HG03175 (cell line): Measurements from ENCODE around the gene C4B.
A peak's percentile ranks its signal among the peaks of the same experiment; 100 is the strongest.
"Not testable (repeated sequence)": the region's sequence is repeated elsewhere in the genome, so short reads cannot be mapped to it uniquely, and the experiment has no call there.

Experiments used
- ATAC-seq: cut with Tn5 transposase; IDR thresholded peaks from one replicate; pipeline ENCODE4 v1.9.1; 2021; ENCODE audit warnings: mild to moderate bottlenecking, moderate library complexity; ENCODE audit not compliant: unreplicated experiment

The C4B gene

GRCh38 chr6:32014547-32014946 lies at the start of gene C4B:
Gene C4B, plus strand, starts transcription at chr6:32014795. Its CDS starts 51 bp downstream, at chr6:32014846.
- ATAC-seq, result not testable (repeated sequence)

- no peak for ATAC-seq
Observed at GRCh38 chr6:31965700-31966099, 48.9 kb upstream of the C4B start.

GRCh38 chr6:31966506-31966905 lies 48.1 kb upstream of the C4B start:
- no peak for ATAC-seq

- ATAC-seq, result no peak
Observed at GRCh38 chr6:31966997-31967925, 47.3 kb upstream of the C4B start.

DNA sequence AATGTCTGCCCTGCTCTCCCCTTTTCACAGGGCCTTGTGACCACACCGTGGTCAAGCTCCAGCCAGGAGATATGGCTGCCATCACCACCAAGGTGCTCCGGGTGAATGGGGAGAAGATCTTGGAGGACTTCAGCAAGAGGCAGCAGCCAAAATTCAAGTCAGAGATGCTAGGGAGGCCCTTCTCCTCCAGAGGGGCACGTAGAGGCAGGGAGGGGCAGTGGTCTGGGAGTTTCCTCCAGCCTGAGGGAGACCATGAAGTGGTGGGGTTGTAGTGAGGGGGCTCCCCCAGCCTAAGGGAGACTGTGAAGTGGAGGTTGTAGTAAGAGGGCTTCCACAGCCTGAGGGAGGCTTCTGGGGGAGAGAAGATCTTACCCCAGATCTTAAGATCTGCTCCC lies 46.7 kb upstream of the C4B start:
- ATAC-seq, result no peak

- no peak for ATAC-seq
Observed at GRCh38 chr6:31968326-31968725, 46.3 kb upstream of the C4B start.

DNA sequence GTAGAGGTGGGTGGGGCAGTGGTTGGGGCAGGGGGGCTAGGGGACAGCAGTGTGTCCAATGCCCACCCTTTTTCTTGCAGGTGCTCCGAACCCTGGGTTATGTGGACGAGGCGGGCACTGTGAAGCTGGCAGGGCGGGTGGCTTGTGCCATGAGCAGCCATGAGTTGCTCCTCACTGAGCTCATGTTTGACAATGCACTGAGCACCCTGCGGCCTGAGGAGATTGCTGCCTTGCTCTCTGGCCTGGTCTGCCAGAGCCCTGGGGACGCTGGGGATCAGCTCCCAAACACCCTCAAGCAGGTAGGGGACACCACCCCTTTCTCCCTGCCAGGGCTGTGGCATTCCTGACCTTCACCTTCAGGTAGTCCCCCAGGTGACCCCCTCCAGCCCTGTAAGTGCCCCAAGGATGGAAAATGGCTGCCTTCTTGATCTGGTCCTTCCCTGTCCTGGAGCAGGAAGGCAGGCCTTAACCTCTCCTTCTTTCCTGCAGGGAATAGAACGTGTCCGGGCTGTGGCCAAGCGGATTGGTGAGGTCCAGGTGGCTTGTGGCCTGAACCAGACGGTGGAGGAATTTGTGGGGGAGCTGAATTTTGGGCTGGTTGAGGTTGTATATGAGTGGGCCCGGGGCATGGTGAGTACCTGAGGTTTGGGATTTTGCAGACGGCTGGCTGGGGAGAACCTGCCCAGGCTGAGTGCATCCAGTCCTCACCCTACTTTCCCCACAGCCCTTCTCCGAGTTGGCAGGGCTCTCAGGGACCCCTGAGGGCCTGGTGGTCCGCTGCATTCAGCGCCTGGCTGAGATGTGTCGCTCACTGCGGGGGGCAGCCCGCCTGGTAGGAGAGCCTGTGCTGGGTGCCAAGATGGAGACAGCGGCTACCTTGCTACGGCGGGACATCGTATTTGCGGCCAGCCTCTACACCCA lies 45.5 kb upstream of the C4B start:
- ATAC-seq, result no peak

DNA sequence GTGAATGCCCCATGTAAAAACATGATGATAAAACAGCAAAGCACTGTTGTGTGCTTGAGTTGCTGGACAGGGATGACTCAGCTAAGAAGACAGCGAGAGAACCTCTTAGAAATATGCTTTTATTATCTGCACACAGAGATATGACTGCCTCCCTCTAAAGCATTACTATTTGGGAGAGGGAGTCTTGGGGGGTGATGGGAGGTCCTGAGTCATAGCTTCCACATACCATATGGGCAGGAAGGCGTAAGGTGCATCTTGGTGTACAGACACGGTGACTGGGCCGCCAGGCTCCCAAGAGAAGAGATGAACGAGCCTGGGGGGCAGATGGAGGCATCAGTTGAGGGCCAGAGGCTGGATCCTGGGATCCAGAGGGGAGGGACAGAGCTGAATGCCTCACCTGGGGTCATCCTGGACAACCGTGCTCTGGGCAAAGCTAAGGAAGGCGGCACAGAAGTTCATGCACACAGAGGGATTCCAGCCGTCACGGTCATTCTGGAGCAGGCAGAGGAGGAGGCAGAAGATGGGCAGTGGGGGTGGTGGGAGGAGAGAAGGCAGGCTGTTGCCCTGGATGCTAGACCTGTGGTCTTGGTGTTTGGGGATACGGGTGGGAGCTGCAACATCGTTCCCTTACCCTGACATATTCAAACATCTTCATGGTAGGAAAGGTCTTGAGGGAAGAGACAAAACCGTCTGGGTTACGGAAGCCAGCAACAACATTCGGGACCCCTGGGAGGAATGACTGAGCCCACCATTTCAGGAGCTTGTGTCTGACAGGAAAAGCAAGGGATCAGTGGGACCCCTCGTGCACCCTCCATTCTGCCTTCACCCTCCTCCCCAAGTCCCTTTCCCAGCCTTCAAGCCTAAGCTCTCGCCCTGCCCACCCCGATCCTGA lies 44.6 kb upstream of the C4B start:
- ATAC-seq, result no peak

GRCh38 chr6:31970604-31971271 lies 43.9 kb upstream of the C4B start:
- ATAC-seq, result no peak

- ATAC-seq, result no peak
Observed at GRCh38 chr6:31971279-31971992, 43.2 kb upstream of the C4B start.

GRCh38 chr6:31971993-31972708 lies 42.4 kb upstream of the C4B start, which contains the start of gene DXO:
Gene DXO, minus strand, starts transcription at chr6:31972138. Its CDS starts 463 bp downstream, at chr6:31971675.
- peak; percentile 88 for ATAC-seq

- no peak for ATAC-seq
Observed at GRCh38 chr6:31972709-31973350, 41.8 kb upstream of the C4B start.

GRCh38 chr6:31976065-31976464 lies 38.5 kb upstream of the C4B start:
- not testable (repeated sequence) for ATAC-seq

DNA sequence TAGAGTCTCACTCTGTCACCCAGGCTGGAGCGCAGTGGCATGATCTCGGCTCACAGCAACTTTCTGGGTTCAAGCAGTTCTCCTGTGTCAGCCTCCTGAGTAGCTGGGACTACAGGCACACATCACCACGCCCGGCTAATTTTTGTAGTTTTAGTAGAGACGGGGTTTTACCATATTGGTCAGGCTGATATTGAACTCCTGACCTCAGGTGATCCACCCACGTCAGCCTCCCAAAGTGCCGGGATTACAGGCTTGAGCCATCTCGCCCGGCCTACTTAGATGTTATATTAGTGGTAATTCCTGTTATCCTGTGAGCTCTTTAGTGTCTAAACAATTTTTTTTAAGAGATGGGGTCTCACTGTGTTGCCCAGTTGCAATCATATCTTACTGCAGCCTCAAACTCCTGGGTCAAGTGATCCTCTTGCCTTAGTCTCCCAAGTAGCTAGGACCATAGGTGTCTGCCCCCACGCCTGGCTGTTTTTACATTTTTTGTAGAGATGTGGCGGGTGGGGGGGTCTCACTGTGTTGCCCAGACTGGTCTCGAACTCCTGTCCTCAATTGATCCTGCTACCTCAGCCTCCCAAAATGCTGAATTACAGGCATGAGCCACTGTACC lies 36.7 kb upstream of the C4B start:
- ATAC-seq, result no peak

DNA sequence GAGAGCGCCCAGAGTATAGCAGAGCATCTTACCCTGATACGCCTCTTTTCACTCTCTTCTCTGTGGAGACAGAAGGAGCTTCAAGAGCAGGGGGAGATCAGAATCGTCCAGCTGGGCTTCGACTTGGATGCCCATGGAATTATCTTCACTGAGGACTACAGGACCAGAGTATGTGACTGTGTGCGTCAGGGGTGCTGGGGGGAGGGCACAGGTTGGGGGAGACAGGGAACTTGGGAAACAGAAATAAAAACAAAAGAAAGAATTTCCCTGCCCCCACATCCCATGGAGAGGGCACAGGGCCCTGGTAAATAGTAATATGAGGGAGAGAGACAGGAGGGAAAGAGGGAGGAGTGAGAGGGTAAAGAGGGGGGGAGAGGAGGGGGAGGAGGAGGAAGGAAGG lies 35.8 kb upstream of the C4B start:
- no peak for ATAC-seq

DNA sequence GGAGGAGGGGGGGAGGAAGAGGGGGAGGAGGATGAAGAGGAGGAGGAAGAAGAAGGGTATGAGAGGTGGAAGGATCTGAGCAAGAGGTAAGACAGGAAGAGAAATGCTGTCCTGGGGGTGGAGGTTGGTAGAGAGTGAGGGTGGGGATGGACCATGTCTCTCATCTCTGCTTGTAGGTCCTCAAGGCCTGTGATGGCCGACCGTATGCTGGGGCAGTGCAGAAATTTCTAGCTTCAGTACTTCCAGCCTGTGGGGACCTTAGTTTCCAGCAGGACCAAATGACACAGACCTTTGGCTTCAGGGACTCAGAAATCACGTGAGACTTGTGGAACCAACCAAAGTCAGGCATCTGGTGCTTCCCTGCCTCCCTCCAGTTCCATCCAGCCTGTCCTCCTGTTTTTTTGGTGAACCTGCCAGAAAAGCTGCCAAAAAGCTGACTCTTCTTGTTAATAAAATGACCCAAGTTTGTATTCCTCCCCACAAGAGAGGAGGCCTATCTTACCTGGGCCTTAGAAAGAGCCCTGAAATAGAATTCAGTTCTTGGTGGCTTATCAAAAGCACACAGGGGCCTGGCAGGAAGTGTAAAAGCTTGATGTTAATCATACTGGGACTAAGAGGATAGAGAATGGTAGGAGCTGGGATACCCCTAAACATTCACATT lies 35.2 kb upstream of the C4B start:
- no peak for ATAC-seq

- not testable (repeated sequence) for ATAC-seq
Observed at GRCh38 chr6:31980195-31980876, 34.3 kb upstream of the C4B start.
